Neural crest cell (in vitro differentiated cells): Measurements from ENCODE around the gene DOK5. TPM values are rescaled to one million over a fixed set of nuclear protein-coding genes. Genes with fewer than 3 reads are reported as not detected.

Experiments used
- DNase-seq: peaks from one replicate; pipeline ENCODE4 v3.0.0; 2021; ENCODE audit warnings: low read depth, mixed read lengths, low spot score
- H3K27ac Mint-ChIP-seq: one replicate; pipeline ENCODE4 v1.8.0; 2021; ENCODE audit warnings: mild to moderate bottlenecking, mixed read lengths; ENCODE audit not compliant: unreplicated experiment
- H3K27me3 Mint-ChIP-seq: 2 replicates; pipeline ENCODE4 v1.8.0; 2021; ENCODE audit warnings: low read depth, mild to moderate bottlenecking, mixed read lengths
- H3K36me3 Mint-ChIP-seq: 2 replicates; pipeline ENCODE4 v1.8.0; 2021; ENCODE audit warnings: low read depth, mild to moderate bottlenecking, mixed read lengths
- H3K4me1 Mint-ChIP-seq: 2 replicates; pipeline ENCODE4 v1.8.0; 2021; ENCODE audit warnings: mixed read lengths
- H3K4me3 Mint-ChIP-seq: one replicate; pipeline ENCODE4 v1.8.0; 2021; ENCODE audit warnings: mild to moderate bottlenecking, mixed read lengths
- H3K9me3 Mint-ChIP-seq: 2 replicates; pipeline ENCODE4 v1.8.0; 2021; ENCODE audit warnings: mixed read lengths
- CTCF ChIP-seq: fragments of 200-600 bp; sonication (generic); conservative IDR thresholded peaks from 2 replicates; pipeline ENCODE4 v1.5.0; 2021; ENCODE audit warnings: antibody characterized with exemption, mild to moderate bottlenecking
- total RNA-seq: library from RNA; stranded (reverse); gene quantifications from 2 replicates; pipeline ENCODE4 v1.2.1, GENCODE V29; 2021

The DOK5 gene
- total RNA-seq, 1 donor from 2014 or later, result 4.4 TPM

- Mint-ChIP-seq H3K4me1 (peaks cover 6% of the 10 kb centered on the region), H3K4me3 (no peak overlapping the region), H3K9me3 (peaks cover 2% of the 10 kb centered on the region), H3K27me3 (no peaks in the 10 kb centered on the region), H3K27ac (no peak overlapping the region), H3K36me3 (no peaks in the 10 kb centered on the region)
- TF ChIP-seq CTCF, result no peak
- no peak for DNase-seq
Observed at GRCh38 chr20:54633374-54634355, 158.3 kb downstream of the DOK5 start.

- Mint-ChIP-seq H3K9me3 (peaks cover 2% of the 10 kb centered on the region), H3K36me3 (no peaks in the 10 kb centered on the region), H3K27ac (no peak overlapping the region), H3K27me3 (no peaks in the 10 kb centered on the region), H3K4me1 (peaks cover 6% of the 10 kb centered on the region), H3K4me3 (no peak overlapping the region)
- DNase-seq, result no peak
- no peak for TF ChIP-seq CTCF
Observed at GRCh38 chr20:54636575-54636974, 161.2 kb downstream of the DOK5 start.

- no peak for TF ChIP-seq CTCF
- H3K36me3 Mint-ChIP-seq, result no peaks in the 10 kb centered on the region
- DNase-seq, result no peak
- no peak overlapping the region for H3K4me3 Mint-ChIP-seq
- no peaks in the 10 kb centered on the region for H3K4me1 Mint-ChIP-seq
- no peak overlapping the region for H3K27ac Mint-ChIP-seq
- no peaks in the 10 kb centered on the region for H3K27me3 Mint-ChIP-seq
- H3K9me3 Mint-ChIP-seq, result peaks cover 2% of the 10 kb centered on the region
Observed at GRCh38 chr20:54639941-54640340, 164.5 kb downstream of the DOK5 start.

- Mint-ChIP-seq H3K27me3 (no peaks in the 10 kb centered on the region), H3K4me1 (no peaks in the 10 kb centered on the region), H3K4me3 (no peak overlapping the region), H3K36me3 (no peaks in the 10 kb centered on the region), H3K9me3 (peaks cover 2% of the 10 kb centered on the region), H3K27ac (no peak overlapping the region)
- no peak for TF ChIP-seq CTCF
- DNase-seq, result no peak
Observed at GRCh38 chr20:54640800-54641199, 165.4 kb downstream of the DOK5 start.

- no peak overlapping the region for H3K4me3 Mint-ChIP-seq
Observed at GRCh38 chr20:54642864-54643667, 167.7 kb downstream of the DOK5 start.

More at GRCh38 chr20:54642864-54643667, 167.7 kb downstream of the DOK5 start:
- H3K9me3 Mint-ChIP-seq, result no peaks in the 10 kb centered on the region
- no peaks in the 10 kb centered on the region for H3K36me3 Mint-ChIP-seq
- no peak overlapping the region for H3K27ac Mint-ChIP-seq
- H3K4me1 Mint-ChIP-seq, result peaks cover 4% of the 10 kb centered on the region
- no peaks in the 10 kb centered on the region for H3K27me3 Mint-ChIP-seq
- no peak for DNase-seq
- no peak for TF ChIP-seq CTCF
